IMR-90 (cell line): ENCODE measurements around the gene LIPI. TPM values are rescaled to one million over a fixed set of nuclear protein-coding genes. Genes with fewer than 3 reads are reported as not detected.

ENCODE experiments used
- ATAC-seq: fragments of 200-7000 bp; cut with Tn5 transposase; 2 replicates; pipeline ENCODE4 v1.9.1; 2020; ENCODE audit warnings: low read depth, mild to moderate bottlenecking, moderate library complexity
- BruUV-seq: library from RNA; stranded (reverse); fragments of 400-500 nt; replicated peaks from 2 replicates; lab custom pipeline; 2021; lab: Mats Ljungman, UMichigan
- CTCF ChIA-PET: fragments of 300-600 bp; formaldehyde crosslinking; extraction: SDS; loops from one replicate; lab custom pipeline; 2021; ENCODE audit warnings: antibody characterized with exemption; lab: Yijun Ruan, JAX
- POLR2A ChIA-PET: fragments of 300-600 bp; sonication (Branson Sonifier 250); formaldehyde crosslinking; loops from one replicate; lab custom pipeline; 2022; ENCODE audit warnings: antibody characterized with exemption; ENCODE audit not compliant: unreplicated experiment; lab: Charles Lee
- DNase-seq: peaks from one replicate; pipeline ENCODE4 v3.0.0; 2013
- H2AFZ ChIP-seq: replicated peaks from 2 replicates; pipeline ENCODE3; 2013; ENCODE audit warnings: low read length, mild to moderate bottlenecking; ENCODE audit not compliant: poor library complexity
- H2AK5ac ChIP-seq: 2 replicates; pipeline ENCODE4 v1.6.1; 2013; ENCODE audit warnings: low read depth, low read length, inconsistent platforms
- H2AK9ac ChIP-seq: replicated peaks from 2 replicates; pipeline ENCODE3; 2013; ENCODE audit warnings: mild to moderate bottlenecking, low read depth, low read length, moderate library complexity; ENCODE audit not compliant: poor library complexity
- H2BK120ac ChIP-seq: 2 replicates; pipeline ENCODE4 v1.6.1; 2013; ENCODE audit warnings: low read depth, low read length, inconsistent platforms
- H2BK15ac ChIP-seq: 3 replicates; pipeline ENCODE4 v1.6.1; 2013; ENCODE audit warnings: low read depth, low read length, inconsistent platforms
- H2BK20ac ChIP-seq: 2 replicates; pipeline ENCODE4 v1.6.1; 2013; ENCODE audit warnings: low read depth, mild to moderate bottlenecking, inconsistent platforms, low read length, moderate library complexity
- H2BK5ac ChIP-seq: 2 replicates; pipeline ENCODE4 v1.6.1; 2013; ENCODE audit warnings: mild to moderate bottlenecking, low read depth, low read length, inconsistent platforms; ENCODE audit not compliant: poor library complexity, severe bottlenecking
- H3K14ac ChIP-seq: replicated peaks from 2 replicates; pipeline ENCODE4 v1.6.1; 2013; ENCODE audit warnings: low read depth, low read length, inconsistent platforms
- H3K18ac ChIP-seq: 2 replicates; pipeline ENCODE4 v1.6.1; 2013; ENCODE audit warnings: low read depth, low read length, control low read depth
- H3K23ac ChIP-seq: 2 replicates; pipeline ENCODE4 v1.6.1; 2013; ENCODE audit warnings: low read depth, low read length, inconsistent platforms
- H3K27ac ChIP-seq: 2 replicates; pipeline ENCODE4 v1.5.1; 2013; ENCODE audit warnings: mild to moderate bottlenecking, control low read depth, low read length; ENCODE audit not compliant: insufficient read depth
- H3K27me3 ChIP-seq: 2 replicates; pipeline ENCODE4 v1.6.1; 2013; ENCODE audit warnings: low read length; ENCODE audit not compliant: control insufficient read depth, insufficient read depth
- H3K36me3 ChIP-seq: 2 replicates; pipeline ENCODE4 v1.6.1; 2013; ENCODE audit warnings: low read length, mixed read lengths; ENCODE audit not compliant: control insufficient read depth, insufficient read depth
- H3K4ac ChIP-seq: 2 replicates; pipeline ENCODE4 v1.6.1; 2013; ENCODE audit warnings: low read depth, low read length, inconsistent platforms
- H3K4me1 ChIP-seq: 2 replicates; pipeline ENCODE4 v1.6.1; 2013; ENCODE audit warnings: low read length, mixed read lengths; ENCODE audit not compliant: control insufficient read depth, insufficient read depth
- H3K4me2 ChIP-seq: 2 replicates; pipeline ENCODE4 v1.6.1; 2013; ENCODE audit warnings: low read depth, mild to moderate bottlenecking, control low read depth, low read length, moderate library complexity
- H3K4me3 ChIP-seq: 2 replicates; pipeline ENCODE4 v1.5.1; 2013; ENCODE audit warnings: low read depth, mild to moderate bottlenecking, control low read depth, low read length, moderate library complexity; ENCODE audit not compliant: insufficient read depth
- H3K56ac ChIP-seq: 2 replicates; pipeline ENCODE4 v1.6.1; 2013; ENCODE audit warnings: low read length, inconsistent platforms; ENCODE audit not compliant: insufficient read depth; ENCODE audit errors: extremely low read depth
- H3K79me1 ChIP-seq, 2 experiments: 2 replicates each; pipeline ENCODE4 v1.6.1; 2013; ENCODE audit warnings: low read length in 2 of 2, inconsistent platforms in 1 of 2, low read depth in 1 of 2
- H3K9ac ChIP-seq: 2 replicates; pipeline ENCODE4 v1.6.1; 2013; ENCODE audit warnings: low read depth, low read length, control low read depth
- H3K9me1 ChIP-seq: 2 replicates; pipeline ENCODE4 v1.6.1; 2013; ENCODE audit warnings: low read length, inconsistent platforms; ENCODE audit not compliant: insufficient read depth
- H3K9me3 ChIP-seq: 2 replicates; pipeline ENCODE4 v1.6.1; 2013; ENCODE audit warnings: low read length; ENCODE audit not compliant: control insufficient read depth, insufficient read depth
- H4K20me1 ChIP-seq: 2 replicates; pipeline ENCODE4 v1.6.1; 2013; ENCODE audit warnings: low read length, inconsistent platforms; ENCODE audit not compliant: insufficient read depth
- H4K5ac ChIP-seq: 2 replicates; pipeline ENCODE4 v1.6.1; 2013; ENCODE audit warnings: mild to moderate bottlenecking, low read depth, low read length, control low read depth
- H4K8ac ChIP-seq, 2 experiments: 2 replicates each; pipeline ENCODE4 v1.6.1; 2013; ENCODE audit warnings: low read depth in 2 of 2, low read length in 2 of 2, control low read depth in 1 of 2, inconsistent platforms in 1 of 2
- H4K91ac ChIP-seq: 2 replicates; pipeline ENCODE4 v1.6.1; 2013; ENCODE audit warnings: low read depth, low read length, inconsistent platforms; ENCODE audit not compliant: insufficient read depth
- BHLHE40 ChIP-seq: fragments of 150-350 bp; IDR thresholded peaks from 2 replicates; pipeline ENCODE4 v1.6.1; 2016; ENCODE audit warnings: mild to moderate bottlenecking, low read depth, low read length
- CHD1 ChIP-seq: IDR thresholded peaks from 2 replicates; pipeline ENCODE4 v1.6.1; 2012; ENCODE audit warnings: low read depth, low read length, improper control_type of control experiment
- ELK1 ChIP-seq: fragments of 150-350 bp; IDR thresholded peaks from 2 replicates; pipeline ENCODE4 v1.6.1; 2016; ENCODE audit warnings: low read depth, mild to moderate bottlenecking, low read length, moderate library complexity, borderline replicate concordance
- MAZ ChIP-seq: IDR thresholded peaks from 2 replicates; pipeline ENCODE4 v1.6.1; 2012; ENCODE audit warnings: low read depth, mild to moderate bottlenecking, low read length, improper control_type of control experiment, moderate library complexity, borderline replicate concordance
- MXI1 ChIP-seq: IDR thresholded peaks from 2 replicates; pipeline ENCODE4 v1.6.1; 2012; ENCODE audit warnings: low read depth, mild to moderate bottlenecking, low read length, moderate library complexity, borderline replicate concordance
- RAD21 ChIP-seq: IDR thresholded peaks from 2 replicates; pipeline ENCODE4 v1.6.1; 2012; ENCODE audit warnings: low read length, improper control_type of control experiment
- RFX5 ChIP-seq: IDR thresholded peaks from 2 replicates; pipeline ENCODE4 v1.8.0; 2012; ENCODE audit warnings: low read depth, mild to moderate bottlenecking, low read length, moderate library complexity
- SMC3 ChIP-seq: fragments of 150-350 bp; IDR thresholded peaks from 2 replicates; pipeline ENCODE4 v1.6.1; 2016; ENCODE audit warnings: low read depth, mild to moderate bottlenecking, antibody characterized with exemption, low read length, moderate library complexity
- WGBS, 2 experiments: methylation state at CpG; one replicate each; pipeline versions ENCODE4 v1.1.5 to v1.1.7; 2013; ENCODE audit warnings: missing lambda C conversion rate in 2 of 2; ENCODE audit not compliant: insufficient read length in 1 of 2; ENCODE audit errors: extremely low coverage in 2 of 2; 5-methylcytosine and 5-hydroxymethylcytosine counted together
- dilution Hi-C: fragments of 300-500 bp; cut with HindIII; formaldehyde crosslinking; loops from one replicate; pipeline ENCODE4 v1.14.3; 2018; ENCODE audit warnings: low sequenced_read_pairs; ENCODE audit not compliant: unreplicated experiment
- in situ Hi-C: fragments of 300-500 bp; cut with MboI; formaldehyde crosslinking; loops from 3 replicates; pipeline ENCODE4 v1.14.3; 2019; ENCODE audit warnings: low sequenced_read_pairs, inconsistent platforms, mixed read lengths
- intact Hi-C: fragments of 100-400 bp; cut with micrococcal nuclease; formaldehyde crosslinking; loops from 2 replicates; pipeline ENCODE4 v1.10.0; 2022
- polyA plus RNA-seq, 3 experiments: library from polyadenylated mRNA; depleted of rRNA; stranded (reverse); fragments of >200 nt; gene quantifications; 2 replicates each; pipeline ENCODE4 v1.2.3, GENCODE V29; 2012; ENCODE audit warnings: low replicate concordance in 1 of 3
- total RNA-seq: library from RNA; depleted of rRNA; stranded (reverse); fragments of >200 nt; gene quantifications from 2 replicates; pipeline ENCODE4 v1.2.3, GENCODE V29; 2012

LIPI gene
- total and polyA plus RNA-seq, 2 of the 4 experiments (the other 2 are of a cell fraction): not detected

GRCh38 chr21:14223365-14223764 lies 12.6 kb upstream of the LIPI start:
- in situ Hi-C loops (no loop called here), dilution Hi-C loops (no loop called here), intact Hi-C loops (no loop called here)
- CTCF ChIA-PET: interaction anchor here (0.6 kb wide), 1 partner anchor 12 kb away, joined by 3 read pairs; the partner anchor contains the start of gene LIPI
- H2BK5ac ChIP-seq: no peak overlapping the region
- no peak overlapping the region for H3K18ac ChIP-seq
- no peaks in the 10 kb centered on the region for H4K20me1 ChIP-seq
- H3K27ac ChIP-seq: no peak overlapping the region
- no peak overlapping the region for H3K56ac ChIP-seq
- WGBS, 2 experiments: no CpG with 5 or more reads among the region's 1 CpG
- no TSS peak for BruUV-seq
- no peak overlapping the region for H3K14ac ChIP-seq
- H3K4ac ChIP-seq: no peak overlapping the region
- H3K79me1 ChIP-seq: no peaks in the 10 kb centered on the region
- H2AK9ac ChIP-seq: no peak overlapping the region
- H3K36me3 ChIP-seq: no peaks in the 10 kb centered on the region
- no peaks in the 10 kb centered on the region for H3K4me1 ChIP-seq
- ATAC-seq (no peak), DNase-seq (no peak)
- no peak overlapping the region for H3K4me2 ChIP-seq
- TF ChIP-seq CHD1: no peak
- TF ChIP-seq MXI1: no peak
- no peak for TF ChIP-seq BHLHE40
- no peak for TF ChIP-seq RAD21
- no peak for TF ChIP-seq ELK1
- no peak for TF ChIP-seq SMC3
- TF ChIP-seq RFX5: no peak
- no peak for TF ChIP-seq MAZ
- H4K5ac ChIP-seq: no peak overlapping the region
- no peak overlapping the region for H2BK120ac ChIP-seq
- H4K91ac ChIP-seq: no peak overlapping the region
- no peak overlapping the region for H3K9ac ChIP-seq
- H2BK20ac ChIP-seq: no peak overlapping the region
- H2AK5ac ChIP-seq: no peak overlapping the region
- no peak overlapping the region for H4K8ac ChIP-seq
- POLR2A ChIA-PET: no interaction called here
- H3K23ac ChIP-seq: no peak overlapping the region
- H3K9me3 ChIP-seq: no peaks in the 10 kb centered on the region; the same call in 1 of the 2 replicates
- H2BK15ac ChIP-seq: no peak overlapping the region
- H2AFZ ChIP-seq: no peak overlapping the region
- H3K4me3 ChIP-seq: no peak overlapping the region
- no peaks in the 10 kb centered on the region for H3K9me1 ChIP-seq
- no peaks in the 10 kb centered on the region for H3K27me3 ChIP-seq
